SK-N-MC (cell line): ENCODE results near the gene OR6Y1.

ENCODE experiments used
- DNase-seq: peaks from one replicate; pipeline ENCODE4 v3.0.0-alpha.2; 2011; ENCODE audit warnings: low read depth, low spot score
- H3K27ac ChIP-seq: fragments of 200-600 bp; sonication (generic); 2 replicates; pipeline ENCODE4 v1.5.1; 2016; ENCODE audit warnings: mixed run types
- H3K36me3 ChIP-seq: fragments of 200-600 bp; sonication (generic); 2 replicates; pipeline ENCODE4 v1.6.1; 2017; ENCODE audit warnings: antibody characterized with exemption, low read length, mixed read lengths; ENCODE audit not compliant: insufficient read depth
- H3K4me3 ChIP-seq: fragments of 200-600 bp; sonication (generic); 2 replicates; pipeline ENCODE4 v1.5.1; 2016
- H3K9ac ChIP-seq: fragments of 200-600 bp; sonication (generic); 2 replicates; pipeline ENCODE4 v1.8.0; 2017; ENCODE audit warnings: mixed run types, mixed read lengths; ENCODE audit not compliant: insufficient read length
- H3K9me3 ChIP-seq: fragments of 200-600 bp; sonication (generic); 2 replicates; pipeline ENCODE4 v1.6.1; 2017; ENCODE audit warnings: low read depth, mild to moderate bottlenecking, antibody characterized with exemption, low read length, moderate library complexity, mixed read lengths
- EZH2 ChIP-seq: fragments of 200-600 bp; sonication (generic); IDR thresholded peaks from one replicate; pipeline ENCODE4 v1.6.1; 2017; ENCODE audit warnings: antibody characterized with exemption
- FOXP2 ChIP-seq: optimal IDR thresholded peaks from 2 replicates; pipeline ENCODE3; 2011; ENCODE audit warnings: mild to moderate bottlenecking, moderate library complexity; ENCODE audit not compliant: insufficient read depth; ENCODE audit errors: extremely low read length, control extremely low read depth
- POLR2AphosphoS5 ChIP-seq: IDR thresholded peaks from 2 replicates; pipeline ENCODE4 v1.6.1; 2012; ENCODE audit warnings: mild to moderate bottlenecking, low read depth, low read length, borderline replicate concordance

Gene OR6Y1

GRCh38 chr1:158559696-158560095 is 5.5 kb upstream of the OR6Y1 start:
- no peak overlapping the region for H3K27ac ChIP-seq
- no peak overlapping the region for H3K9ac ChIP-seq
- no peak for TF ChIP-seq FOXP2
- TF ChIP-seq EZH2: no peak
- TF ChIP-seq POLR2AphosphoS5: no peak
- DNase-seq: no peak
- no peaks in the 10 kb centered on the region for H3K9me3 ChIP-seq
- H3K4me3 ChIP-seq: no peak overlapping the region
- no peaks in the 10 kb centered on the region for H3K36me3 ChIP-seq

- no peak overlapping the region for H3K9ac ChIP-seq
- DNase-seq: no peak
- H3K9me3 ChIP-seq: no peaks in the 10 kb centered on the region
- no peak overlapping the region for H3K27ac ChIP-seq
- TF ChIP-seq FOXP2 (no peak), EZH2 (no peak), POLR2AphosphoS5 (no peak)
- no peak overlapping the region for H3K4me3 ChIP-seq
- H3K36me3 ChIP-seq: no peaks in the 10 kb centered on the region
Observed at GRCh38 chr1:158552296-158552695, 1.9 kb downstream of the OR6Y1 start.

GRCh38 chr1:158547533-158547932 is 6.7 kb downstream of the OR6Y1 start:
- no peaks in the 10 kb centered on the region for H3K36me3 ChIP-seq
- H3K9ac ChIP-seq: no peak overlapping the region
- no peak for TF ChIP-seq EZH2
- no peaks in the 10 kb centered on the region for H3K9me3 ChIP-seq
- no peak overlapping the region for H3K27ac ChIP-seq
- H3K4me3 ChIP-seq: no peak overlapping the region
- no peak for DNase-seq

GRCh38 chr1:158537609-158538008 is 16.6 kb downstream of the OR6Y1 start:
- Histone ChIP-seq H3K27ac (no peak overlapping the region), H3K36me3 (no peaks in the 10 kb centered on the region), H3K9me3 (no peaks in the 10 kb centered on the region), H3K4me3 (no peak overlapping the region), H3K9ac (no peak overlapping the region)
- no peak for DNase-seq
- TF ChIP-seq POLR2AphosphoS5: no peak
- no peak for TF ChIP-seq EZH2
- TF ChIP-seq FOXP2: no peak

GRCh38 chr1:158534496-158534895 is 19.7 kb downstream of the OR6Y1 start:
- Histone ChIP-seq H3K4me3 (no peak overlapping the region), H3K36me3 (no peaks in the 10 kb centered on the region), H3K9me3 (no peaks in the 10 kb centered on the region), H3K9ac (no peak overlapping the region), H3K27ac (no peak overlapping the region)
- no peak for DNase-seq
- no peak for TF ChIP-seq EZH2

- Histone ChIP-seq H3K27ac (no peak overlapping the region), H3K9ac (no peak overlapping the region), H3K36me3 (no peaks in the 10 kb centered on the region), H3K4me3 (no peak overlapping the region), H3K9me3 (no peaks in the 10 kb centered on the region)
- no peak for DNase-seq
- no peak for TF ChIP-seq EZH2
- TF ChIP-seq POLR2AphosphoS5: no peak
- no peak for TF ChIP-seq FOXP2
Observed at GRCh38 chr1:158527190-158527815, 26.9 kb downstream of the OR6Y1 start.

- Histone ChIP-seq H3K27ac (no peak overlapping the region), H3K4me3 (no peak overlapping the region), H3K9ac (no peak overlapping the region), H3K9me3 (no peaks in the 10 kb centered on the region), H3K36me3 (no peaks in the 10 kb centered on the region)
- no peak for DNase-seq
- no peak for TF ChIP-seq POLR2AphosphoS5
- no peak for TF ChIP-seq FOXP2
Observed at GRCh38 chr1:158521666-158522058, 32.5 kb downstream of the OR6Y1 start.

GRCh38 chr1:158520955-158521665 is 33.1 kb downstream of the OR6Y1 start:
- Histone ChIP-seq H3K27ac (no peak overlapping the region), H3K36me3 (no peaks in the 10 kb centered on the region), H3K9me3 (no peaks in the 10 kb centered on the region), H3K4me3 (no peak overlapping the region), H3K9ac (no peak overlapping the region)
- TF ChIP-seq FOXP2 (no peak), EZH2 (no peak), POLR2AphosphoS5 (no peak)
- DNase-seq: no peak

- TF ChIP-seq POLR2AphosphoS5 (no peak), EZH2 (no peak), FOXP2 (no peak)
- DNase-seq: no peak
- Histone ChIP-seq H3K27ac (no peak overlapping the region), H3K4me3 (no peak overlapping the region), H3K9me3 (no peaks in the 10 kb centered on the region), H3K36me3 (no peaks in the 10 kb centered on the region), H3K9ac (no peak overlapping the region)
Observed at GRCh38 chr1:158520021-158520420, 34.2 kb downstream of the OR6Y1 start.
